Cortex of kidney (tissue), 1 donor: ENCODE results near the gene SLC5A5.
A peak's percentile ranks its signal among the peaks of the same experiment; 100 is the strongest.

Experiments
- DNase-seq: peaks from one replicate; lab custom pipeline; 2025; lab: John Stamatoyannopoulos, UW

SLC5A5 gene

GRCh38 chr19:17847538-17848366 is 24.0 kb upstream of the SLC5A5 start, which contains the start of gene JAK3:
Gene JAK3 (minus strand): TSS chr19:17847982. CDS start chr19:17844417, 3,565 bp downstream.
- no peak for DNase-seq

- no peak for DNase-seq
These were observed 23.0 kb upstream of the SLC5A5 start for GRCh38 chr19:17848595-17849292.

DNA sequence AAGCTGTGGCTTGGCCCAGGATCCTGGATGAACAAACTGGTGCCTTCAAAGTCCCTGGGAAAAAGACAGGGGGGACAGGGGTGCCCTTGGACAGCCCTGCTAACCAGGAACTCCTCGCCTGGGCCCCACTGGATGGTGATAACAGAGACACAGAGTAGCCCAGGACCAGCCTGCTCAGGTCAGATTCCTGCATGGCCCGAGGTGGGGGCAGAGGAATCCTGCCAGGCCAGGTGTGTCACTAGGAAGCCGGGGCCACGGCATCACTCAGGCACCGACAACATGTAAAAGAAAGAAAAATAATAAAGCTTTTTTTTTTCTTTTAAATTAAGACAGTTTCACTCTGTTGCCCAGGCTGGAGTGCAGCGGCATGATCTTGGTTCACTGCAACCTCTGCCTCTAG is 17.7 kb upstream of the SLC5A5 start:
- DNase-seq, result no peak

DNA sequence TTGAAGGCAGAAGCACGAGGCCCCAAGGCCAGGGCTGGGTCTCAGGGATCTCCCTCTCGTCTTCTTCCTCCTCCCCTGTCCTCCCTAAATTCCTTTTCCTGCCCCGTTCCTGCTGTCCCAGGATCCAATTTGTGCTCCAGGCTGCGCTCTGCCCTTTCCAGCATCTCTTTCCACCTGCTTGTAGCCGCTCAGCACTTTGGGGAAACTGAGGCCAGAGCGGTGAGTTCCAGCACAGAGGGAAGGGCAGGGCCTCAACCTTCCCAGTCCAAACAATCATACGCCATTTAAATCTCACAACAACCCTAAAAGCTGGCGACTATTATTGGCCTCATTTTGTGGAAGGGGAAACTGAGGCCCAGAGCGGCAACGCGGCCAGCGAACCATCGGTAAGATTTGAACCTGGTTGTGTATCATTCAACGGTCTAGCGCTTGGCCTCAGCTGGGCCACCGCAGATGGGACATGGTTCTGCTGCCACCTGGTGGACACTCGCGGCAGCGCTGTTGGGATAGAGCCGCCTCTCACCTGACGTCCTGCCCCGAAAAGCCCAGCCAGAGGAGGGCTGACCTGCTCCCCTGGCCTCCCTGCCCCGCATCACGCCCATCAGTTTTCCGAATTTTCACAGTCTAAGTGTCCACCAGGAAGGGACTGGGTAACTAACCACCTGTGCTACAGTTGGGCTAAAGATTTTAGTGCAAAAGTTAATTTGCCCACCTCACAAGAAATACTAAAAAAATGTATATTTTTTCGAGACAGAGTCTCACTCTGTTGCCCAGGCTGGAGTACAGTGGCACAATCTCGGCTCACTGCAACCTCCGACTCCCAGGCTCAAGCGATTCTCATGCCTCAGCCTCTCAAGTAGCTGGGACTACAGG is 16.2 kb upstream of the SLC5A5 start:
- no peak for DNase-seq

- peak; percentile 44 for DNase-seq
These were observed 12.0 kb upstream of the SLC5A5 start, which contains the start of gene RPL18A for GRCh38 chr19:17859533-17860330. Gene RPL18A (plus strand): TSS chr19:17859910. CDS start chr19:17859957, 47 bp downstream.

DNA sequence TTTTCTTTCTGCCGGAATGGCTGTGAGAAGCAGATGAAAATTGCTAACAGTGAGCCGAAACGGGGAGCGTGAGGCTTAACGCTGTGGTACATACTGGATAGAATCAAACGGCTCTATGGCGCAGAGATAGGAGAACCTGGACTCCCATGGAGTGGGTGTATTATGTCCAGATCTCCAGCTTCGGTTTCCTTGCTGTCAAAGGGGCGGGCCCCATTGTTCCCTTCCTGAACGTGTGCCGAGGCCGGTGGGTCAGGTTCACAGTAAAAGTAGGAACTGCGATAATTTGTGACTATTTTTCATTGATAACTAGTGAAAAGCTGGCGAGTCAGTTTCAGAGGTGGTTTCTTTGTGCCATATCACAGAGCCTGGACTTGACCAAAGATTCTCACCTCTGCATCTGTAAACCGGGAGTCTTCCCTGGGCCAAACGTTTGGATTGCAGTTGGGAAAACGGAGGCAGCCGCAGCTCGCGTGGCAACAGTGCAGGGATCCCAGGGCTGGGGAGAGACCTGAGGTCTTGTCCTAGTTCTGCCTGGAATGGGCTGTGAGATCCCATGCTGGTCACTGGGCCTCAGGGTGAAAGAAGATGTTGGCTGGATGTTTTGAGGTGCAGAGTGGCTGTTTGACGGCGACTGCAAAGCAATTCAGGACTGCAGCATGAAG is 11.3 kb upstream of the SLC5A5 start:
- DNase-seq, result no peak

- DNase-seq, result no peak
These were observed 10.8 kb upstream of the SLC5A5 start for GRCh38 chr19:17860993-17861360.

DNA sequence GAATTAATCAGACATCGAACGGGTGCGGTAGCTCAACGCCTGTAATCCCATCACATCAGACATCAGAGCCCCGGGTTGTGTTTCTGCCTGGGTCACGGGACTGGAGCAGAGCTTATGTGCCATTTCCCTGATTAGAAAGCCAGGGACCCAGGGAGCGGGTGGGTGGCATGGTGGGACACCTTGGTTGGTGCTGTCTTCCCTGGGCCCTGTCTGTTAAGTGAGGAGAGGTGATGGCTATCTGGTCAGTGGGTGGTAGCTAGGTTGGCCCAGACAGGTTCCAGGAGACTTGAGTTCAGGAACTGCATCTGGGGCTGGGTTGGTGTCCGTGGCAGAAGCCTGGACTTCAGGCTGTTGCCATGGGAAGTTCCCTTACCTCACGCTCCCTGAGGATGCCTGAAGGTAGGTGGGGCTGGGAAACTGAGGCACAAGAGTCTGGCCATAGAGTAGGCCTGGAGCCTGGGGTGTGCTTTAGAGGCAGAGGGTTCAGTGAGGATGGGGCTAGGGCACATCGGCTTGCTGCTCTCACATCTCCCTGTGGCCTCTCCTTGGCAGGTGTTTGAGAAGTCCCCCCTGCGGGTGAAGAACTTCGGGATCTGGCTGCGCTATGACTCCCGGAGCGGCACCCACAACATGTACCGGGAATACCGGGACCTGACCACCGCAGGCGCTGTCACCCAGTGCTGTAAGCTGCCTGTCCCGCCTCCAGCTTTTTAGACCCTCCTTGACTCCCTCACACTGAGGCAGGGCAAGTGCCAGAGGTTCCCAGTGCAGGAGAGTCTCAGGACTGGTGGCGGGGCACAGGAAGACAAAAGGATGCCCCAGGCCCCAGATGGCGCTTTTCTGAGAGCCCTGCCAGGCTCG is 10.0 kb upstream of the SLC5A5 start:
- DNase-seq, result no peak

DNA sequence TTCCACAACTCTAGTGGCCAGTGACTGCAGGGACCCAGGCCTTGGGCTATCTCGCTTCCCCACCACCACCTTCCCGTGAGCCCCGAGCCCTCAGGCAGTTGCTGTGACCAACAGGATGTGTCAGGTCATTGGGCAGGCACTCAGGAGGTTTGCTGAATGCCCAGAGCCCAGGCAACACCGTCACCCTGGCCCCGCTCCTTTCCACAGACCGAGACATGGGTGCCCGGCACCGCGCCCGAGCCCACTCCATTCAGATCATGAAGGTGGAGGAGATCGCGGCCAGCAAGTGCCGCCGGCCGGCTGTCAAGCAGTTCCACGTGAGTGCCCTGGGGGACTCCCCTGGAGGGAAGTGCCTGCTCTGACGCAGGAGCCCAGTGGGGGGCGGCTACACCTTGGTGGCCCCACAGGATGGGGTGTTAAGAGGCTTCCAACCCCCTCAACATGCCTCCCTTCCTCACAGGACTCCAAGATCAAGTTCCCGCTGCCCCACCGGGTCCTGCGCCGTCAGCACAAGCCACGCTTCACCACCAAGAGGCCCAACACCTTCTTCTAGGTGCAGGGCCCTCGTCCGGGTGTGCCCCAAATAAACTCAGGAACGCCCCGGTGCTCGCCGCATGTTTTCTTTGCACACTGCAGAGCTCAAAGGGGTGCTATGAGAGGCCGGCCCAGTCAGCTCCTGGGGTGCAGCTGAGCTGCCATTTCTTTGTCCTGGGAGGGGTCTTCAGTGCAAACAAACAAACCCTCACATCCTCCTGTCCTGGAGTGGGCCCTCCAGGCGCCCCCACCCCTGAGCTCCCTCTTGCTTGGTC is 8.8 kb upstream of the SLC5A5 start:
- DNase-seq, result no peak

DNA sequence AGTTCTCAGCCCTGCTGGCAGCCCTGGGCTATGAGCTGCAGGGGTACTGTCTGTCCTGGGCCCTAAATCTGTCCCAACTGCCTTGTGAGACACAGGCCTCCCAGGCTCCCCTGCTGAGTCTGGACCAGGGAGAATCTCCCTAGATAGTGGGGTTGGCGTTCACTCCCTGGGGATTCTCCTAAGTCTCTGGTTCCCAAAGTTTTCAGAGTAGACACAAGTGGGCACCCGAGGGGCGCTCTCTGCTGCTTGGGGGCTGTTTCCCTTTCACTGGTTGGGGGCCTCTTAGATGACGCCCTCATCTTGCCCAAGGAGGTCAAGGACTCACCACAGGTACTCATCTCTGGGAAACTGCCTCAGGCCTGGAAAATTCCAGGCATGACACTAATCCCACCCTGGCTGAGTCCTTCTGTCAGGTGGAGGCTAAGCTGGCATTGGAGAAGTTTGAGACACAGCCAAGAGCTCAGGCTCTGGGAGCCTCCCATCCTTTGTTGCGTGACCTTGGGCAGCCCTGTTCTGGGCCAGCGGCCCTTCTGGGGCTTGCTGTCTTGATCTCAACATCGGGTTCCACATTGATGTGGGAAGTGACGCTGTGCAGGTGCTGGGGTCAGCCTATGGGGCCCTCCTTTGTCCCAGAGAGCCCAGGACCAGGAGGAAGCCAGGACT is 8.1 kb upstream of the SLC5A5 start:
- no peak for DNase-seq

DNA sequence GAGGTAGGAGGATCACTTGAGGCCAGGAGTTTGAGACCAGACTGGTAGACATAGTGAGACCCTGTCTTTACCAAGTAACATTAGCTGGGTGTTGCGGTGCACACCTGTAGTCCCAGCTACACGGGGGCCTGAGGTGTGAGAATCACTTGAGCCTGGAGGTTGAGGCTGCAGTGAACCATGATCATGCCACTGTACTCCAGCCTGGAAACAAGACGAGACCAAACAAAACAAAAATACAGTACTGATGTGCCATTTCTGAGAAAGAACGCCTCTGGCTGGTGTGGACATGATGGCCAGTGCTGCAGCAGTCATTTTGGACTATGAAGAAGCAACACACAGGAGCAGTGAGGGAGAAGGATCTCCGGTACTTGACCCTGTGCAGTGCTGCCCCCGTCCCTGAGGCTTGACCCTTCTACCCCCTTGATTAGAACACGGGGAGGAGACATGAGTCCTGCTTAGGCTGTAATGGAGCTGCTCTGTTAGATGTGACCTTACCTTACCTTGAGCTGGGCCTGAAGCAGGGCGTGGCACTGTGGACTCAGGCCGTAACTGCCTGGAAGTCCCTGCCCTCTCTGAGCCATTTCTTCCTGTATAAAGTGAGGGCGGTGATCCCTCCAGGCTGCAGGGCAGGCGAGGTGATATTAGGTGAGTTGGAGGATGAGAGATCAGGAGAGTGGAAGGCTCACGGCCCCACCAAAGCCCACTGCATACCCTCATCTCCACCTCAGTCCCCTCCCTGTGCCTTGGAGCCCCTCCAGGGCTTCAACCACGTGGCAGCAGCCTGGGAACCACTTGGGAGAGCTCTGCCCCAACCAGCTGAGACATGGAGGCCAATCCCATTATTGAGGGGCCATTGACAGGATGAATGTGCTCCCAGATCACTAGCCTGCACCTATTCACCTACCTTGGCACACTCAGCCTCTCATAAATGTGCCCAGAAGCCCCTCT is 6.1 kb upstream of the SLC5A5 start:
- DNase-seq, result no peak

DNA sequence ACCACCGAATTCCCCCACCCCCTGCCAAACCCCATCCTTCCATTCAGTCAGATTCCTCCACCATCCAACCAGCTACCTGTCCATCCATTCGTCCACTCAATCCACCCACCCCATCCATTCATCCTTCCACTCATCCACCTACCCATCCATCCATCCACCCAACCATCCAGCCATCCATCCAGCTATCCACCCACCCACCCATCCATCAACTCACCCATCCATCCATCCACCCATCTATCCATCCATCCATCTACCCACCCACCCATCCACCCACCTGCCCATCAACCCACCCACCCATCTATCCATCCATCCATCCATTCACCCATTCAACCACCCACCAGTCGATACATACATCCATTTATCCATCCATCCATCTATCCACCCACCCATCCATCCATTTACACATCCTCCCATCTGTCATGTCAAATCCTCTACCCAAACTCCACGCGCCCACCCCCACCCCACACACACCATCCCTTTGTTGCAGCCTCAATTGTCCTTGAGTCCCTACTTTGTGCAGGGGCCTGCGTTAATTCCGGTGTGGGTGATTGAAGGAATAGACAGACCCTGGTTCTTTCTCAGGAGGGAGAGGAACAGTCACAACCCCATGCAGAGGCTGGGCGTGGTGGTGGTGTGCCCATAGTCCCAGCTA is 5.3 kb upstream of the SLC5A5 start:
- DNase-seq, result no peak

GRCh38 chr19:17866964-17867486 is 4.7 kb upstream of the SLC5A5 start:
- DNase-seq, result no peak

GRCh38 chr19:17868669-17869068 is 3.1 kb upstream of the SLC5A5 start:
- no peak for DNase-seq

GRCh38 chr19:17869114-17869608 is 2.6 kb upstream of the SLC5A5 start:
- DNase-seq, result no peak
